Left lobe of liver (tissue), 2 donors: ENCODE data around the gene DDC. TPM values are rescaled to one million over a fixed set of nuclear protein-coding genes. Genes with fewer than 3 reads are reported as not detected.
"Not testable (repeated sequence)": the region's sequence is repeated elsewhere in the genome, so short reads cannot be mapped to it uniquely, and the experiment has no call there.

Source experiments
- ATAC-seq: fragments of 200-7000 bp; cut with Tn5 transposase; one replicate; pipeline ENCODE4 v1.9.1; 2020; ENCODE audit warnings: mild to moderate bottlenecking, moderate library complexity
- DNase-seq: peaks from one replicate; pipeline ENCODE4 v3.0.0-alpha.2; 2020; ENCODE audit warnings: low spot score
- total RNA-seq: library from RNA; stranded (reverse); gene quantifications from one replicate; pipeline ENCODE4 v1.2.1, GENCODE V29; 2021
- donor health status: DM: no; HTN: no; CAD: no; lungs with moderate emphysema.
- donor health status: DM: no; HTN: yes; CAD: no.

The DDC gene
- total RNA-seq, 1 donor from 2014 or later, result 48.6 TPM

GRCh38 chr7:50529093-50529862 is 35.9 kb downstream of the DDC start:
- no peak for ATAC-seq
- no peak for DNase-seq

GRCh38 chr7:50528266-50529092 is 36.7 kb downstream of the DDC start:
- ATAC-seq, result peak; percentile 94
- DNase-seq, result peak; percentile 55

- not testable (repeated sequence) for ATAC-seq, DNase-seq
Observed at GRCh38 chr7:50519350-50519749, 45.9 kb downstream of the DDC start.

GRCh38 chr7:50513166-50513871 is 51.9 kb downstream of the DDC start:
- DNase-seq (no peak), ATAC-seq (no peak)

- DNase-seq (no peak), ATAC-seq (no peak)
Observed at GRCh38 chr7:50512384-50512783, 52.8 kb downstream of the DDC start.

GRCh38 chr7:50509459-50509858 is 55.7 kb downstream of the DDC start:
- ATAC-seq (no peak), DNase-seq (no peak)

- ATAC-seq (peak; percentile 74), DNase-seq (no peak)
Observed at GRCh38 chr7:50508471-50508943, 56.7 kb downstream of the DDC start.

GRCh38 chr7:50507898-50508470 is 57.2 kb downstream of the DDC start:
- ATAC-seq, result peak; percentile 86
- DNase-seq, result no peak

- DNase-seq (no peak), ATAC-seq (no peak)
Observed at GRCh38 chr7:50505553-50506210, 59.5 kb downstream of the DDC start.

GRCh38 chr7:50504646-50505546 is 60.3 kb downstream of the DDC start:
- no peak for ATAC-seq
- DNase-seq, result no peak

GRCh38 chr7:50502947-50503346 is 62.3 kb downstream of the DDC start:
- ATAC-seq, result peak; percentile 32
- DNase-seq, result no peak

- DNase-seq, result peak; percentile 54
- ATAC-seq, result peak; percentile 84
Observed at GRCh38 chr7:50502001-50502684, 63.1 kb downstream of the DDC start.

- DNase-seq (no peak), ATAC-seq (no peak)
Observed at GRCh38 chr7:50499092-50499491, 66.1 kb downstream of the DDC start.

- DNase-seq (no peak), ATAC-seq (no peak)
Observed at GRCh38 chr7:50497968-50498367, 67.2 kb downstream of the DDC start.

- peak; percentile 62 for ATAC-seq
- no peak for DNase-seq
Observed at GRCh38 chr7:50497068-50497642, 68.0 kb downstream of the DDC start.

- DNase-seq, result no peak
- ATAC-seq, result no peak
Observed at GRCh38 chr7:50496569-50496968, 68.6 kb downstream of the DDC start.

GRCh38 chr7:50495746-50496145 is 69.5 kb downstream of the DDC start:
- ATAC-seq (no peak), DNase-seq (no peak)

- DNase-seq (no peak), ATAC-seq (no peak)
Observed at GRCh38 chr7:50492770-50493519, 72.3 kb downstream of the DDC start.
